ENCODE measurements around the gene METTL26. TPM values are rescaled to one million over a fixed set of nuclear protein-coding genes. Genes with fewer than 3 reads are reported as not detected.
A peak's percentile ranks its signal among the peaks of the same experiment; 100 is the strongest.

Gene METTL26
- polyA plus RNA-seq, 3 donors = 57.1 to 80.9 (median 70.4) TPM

- DNase-seq = no peak
- Histone ChIP-seq H3K36me3 (replicated peaks in 1 of 2; ENCODE audit: control insufficient read depth in 1 of 2, insufficient read depth in 2 of 2, low read length in 2 of 2) (no peaks in the 10 kb centered on the region), H3K4me1 (ENCODE audit: control insufficient read depth in 1 of 2, insufficient read depth in 2 of 2, low read length in 2 of 2) (peaks cover 11 to 16% of the 10 kb centered on the region in 2 donors), H4K20me1 (ENCODE audit: insufficient read depth, low read length) (no peaks in the 10 kb centered on the region), H3K27ac (ENCODE audit: low read depth in 1 of 2, low read length in 2 of 2) (no peak overlapping the region), H3K27me3 (ENCODE audit: control insufficient read depth in 2 of 2, insufficient read depth in 2 of 2, low read length in 2 of 2) (no peaks in the 10 kb centered on the region), H3K4me3 (replicated peaks in 1 of 3; ENCODE audit: low read depth in 2 of 3, low read length in 3 of 3) (no peak overlapping the region), H3K4me2 (replicated peaks; ENCODE audit: extremely low read depth, low read length, poor library complexity, severe bottlenecking) (peak overlapping the region; percentile 29), H3K9ac (ENCODE audit: insufficient read depth, low read length, poor library complexity, severe bottlenecking) (no peak overlapping the region), H2AFZ (ENCODE audit: insufficient read depth, low read depth, low read length, poor library complexity, severe bottlenecking) (peak overlapping the region; percentile 61), H3K79me2 (ENCODE audit: insufficient read depth, low read length) (no peaks in the 10 kb centered on the region), H3K9me3 (replicated peaks in 1 of 2; ENCODE audit: control insufficient read depth in 1 of 2, insufficient read depth in 1 of 2, low read length in 2 of 2) (no peaks in the 10 kb centered on the region)
- intact Hi-C loops (cut with micrococcal nuclease) = loop anchor here (2.0 to 5.0 kb wide), 2 partner anchors 25 to 84 kb away; partner anchors contain the start of gene METTL26 (in 2 of the 2)
- WGBS (ENCODE audit: insufficient coverage) = 58% methylated on average over 28 of the region's 35 CpGs
- TF ChIP-seq CTCF (IDR thresholded peaks at IDR 0.05) = peak; percentile 18
- no peak overlapping the region for H3K4me3 Mint-ChIP-seq
- peaks cover 10% of the 10 kb centered on the region for H3K4me1 Mint-ChIP-seq
- peak overlapping the region in 1 of 7 donors; percentile 8 for H3K27ac Mint-ChIP-seq
- peaks cover 0 to 6% of the 10 kb centered on the region in 2 donors for H3K36me3 Mint-ChIP-seq
- H3K9me3 Mint-ChIP-seq = no peaks in the 10 kb centered on the region
- peaks cover 0 to 2% (median 2%) of the 10 kb centered on the region in 3 donors for H3K27me3 Mint-ChIP-seq (ENCODE audit: low read depth in 3 of 3)
Measured at GRCh38 chr16:661184-661821, 25.2 kb upstream of the METTL26 start.

GRCh38 chr16:660459-661183, 24.5 kb upstream of the METTL26 start:
- H3K27me3 Mint-ChIP-seq (ENCODE audit: low read depth in 3 of 3) = peaks cover 0 to 3% (median 2%) of the 10 kb centered on the region in 3 donors
- Histone ChIP-seq H3K27ac (ENCODE audit: low read depth in 1 of 2, low read length in 2 of 2) (peak overlapping the region in 1 of 2 donors; percentile 40), H3K4me1 (ENCODE audit: control insufficient read depth in 1 of 2, insufficient read depth in 2 of 2, low read length in 2 of 2) (peaks cover 11 to 16% of the 10 kb centered on the region in 2 donors), H2AFZ (ENCODE audit: insufficient read depth, low read depth, low read length, poor library complexity, severe bottlenecking) (peak overlapping the region; percentile 87), H3K9ac (ENCODE audit: insufficient read depth, low read length, poor library complexity, severe bottlenecking) (peak overlapping the region; percentile 13), H3K27me3 (ENCODE audit: control insufficient read depth in 2 of 2, insufficient read depth in 2 of 2, low read length in 2 of 2) (no peaks in the 10 kb centered on the region), H3K4me2 (replicated peaks; ENCODE audit: extremely low read depth, low read length, poor library complexity, severe bottlenecking) (peak overlapping the region; percentile 79), H3K4me3 (replicated peaks in 1 of 3; ENCODE audit: low read depth in 2 of 3, low read length in 3 of 3) (peak overlapping the region; percentile 4 to 65 (median 27)), H3K36me3 (replicated peaks in 1 of 2; ENCODE audit: control insufficient read depth in 1 of 2, insufficient read depth in 2 of 2, low read length in 2 of 2) (no peaks in the 10 kb centered on the region), H3K79me2 (ENCODE audit: insufficient read depth, low read length) (no peaks in the 10 kb centered on the region), H3K9me3 (replicated peaks in 1 of 2; ENCODE audit: control insufficient read depth in 1 of 2, insufficient read depth in 1 of 2, low read length in 2 of 2) (no peaks in the 10 kb centered on the region), H4K20me1 (ENCODE audit: insufficient read depth, low read length) (no peaks in the 10 kb centered on the region)
- peak; percentile 72 for TF ChIP-seq CTCF (IDR thresholded peaks at IDR 0.05)
- peak; percentile 91 to 94 (median 93) for DNase-seq
- peaks cover 0 to 6% of the 10 kb centered on the region in 2 donors for H3K36me3 Mint-ChIP-seq
- peak overlapping the region; percentile 65 to 73 for H3K4me3 Mint-ChIP-seq
- peak overlapping the region in 3 of 7 donors; percentile 8 to 30 (median 24) for H3K27ac Mint-ChIP-seq
- no peaks in the 10 kb centered on the region for H3K9me3 Mint-ChIP-seq
- under 1% methylated on average over 22 of the region's 43 CpGs for WGBS (ENCODE audit: insufficient coverage)
- intact Hi-C loops (cut with micrococcal nuclease) = loop anchor here (2.0 to 5.0 kb wide), 2 partner anchors 24 to 83 kb away; partner anchors contain the start of gene METTL26 (in 2 of the 2)
- H3K4me1 Mint-ChIP-seq = peaks cover 10% of the 10 kb centered on the region

Measured in CD14-positive monocyte (primary cell).